GM21423 (cell line): ENCODE data around the gene FXYD2.

Source experiments
- ATAC-seq: cut with Tn5 transposase; IDR thresholded peaks from one replicate; pipeline ENCODE4 v1.9.1; 2021; ENCODE audit warnings: mild to moderate bottlenecking, moderate library complexity; ENCODE audit not compliant: unreplicated experiment

FXYD2 gene

DNA sequence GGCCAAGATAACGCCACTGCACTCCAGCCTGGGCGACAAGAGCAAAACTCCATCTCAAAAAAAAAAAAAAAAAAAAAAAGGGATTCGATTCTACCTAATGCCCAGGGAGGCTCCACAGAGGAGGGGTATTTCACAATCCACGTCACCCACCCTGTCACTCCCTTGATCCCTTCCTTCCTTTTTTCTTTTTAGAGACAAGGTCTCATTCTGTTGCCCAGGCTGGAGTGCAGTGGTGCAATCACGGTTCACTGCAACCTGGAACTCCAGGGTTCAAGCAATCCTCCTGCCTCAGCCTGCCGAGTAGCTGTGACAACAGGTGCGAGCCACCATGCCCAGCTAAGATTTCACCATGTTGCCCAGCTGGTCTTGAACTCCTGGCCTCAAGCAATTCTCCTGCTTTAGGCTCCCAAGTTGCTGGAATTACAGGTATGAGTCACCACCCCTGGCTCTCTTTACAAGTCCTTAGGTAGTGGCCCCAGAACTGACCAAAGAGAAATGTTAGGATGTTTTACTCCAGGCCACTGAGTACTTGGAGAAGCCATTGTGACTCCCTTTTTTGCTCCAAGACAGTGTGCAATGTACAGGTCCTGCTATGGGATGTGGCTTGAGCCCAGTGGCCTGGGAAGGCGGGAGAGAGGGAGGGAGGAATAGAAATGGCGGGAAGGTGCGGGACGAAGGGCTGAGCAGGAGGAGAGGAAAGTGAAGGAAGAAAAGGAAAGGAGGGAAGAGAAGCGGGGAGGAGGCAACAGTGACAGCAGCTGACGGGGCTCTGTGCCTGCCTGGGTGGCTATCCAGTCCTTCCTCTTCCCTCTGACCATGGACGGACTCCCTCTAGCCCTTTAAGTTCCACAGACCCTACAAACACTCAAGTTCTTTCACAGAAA lies 11.8 kb upstream of the FXYD2 start:
- ATAC-seq, result no peak

DNA sequence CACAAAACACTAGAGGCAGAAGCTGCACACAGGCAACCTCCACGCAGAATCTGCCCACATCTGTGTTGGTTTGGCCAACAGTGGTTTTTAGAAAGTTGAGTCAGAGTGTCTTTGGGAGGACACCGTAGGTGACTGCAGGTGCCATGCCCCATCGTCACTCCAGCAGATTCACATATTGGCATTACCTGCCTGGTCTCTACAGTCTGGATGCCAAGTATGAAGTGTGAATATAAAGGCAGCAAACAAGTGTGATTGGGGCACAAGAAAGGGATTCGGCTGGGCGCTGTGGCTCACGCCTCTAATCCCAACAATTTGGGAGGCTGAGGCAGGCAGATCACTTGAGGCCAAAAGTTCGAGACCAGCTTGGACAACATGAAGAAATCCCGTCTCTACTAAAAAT lies 11.0 kb upstream of the FXYD2 start:
- ATAC-seq, result no peak

DNA sequence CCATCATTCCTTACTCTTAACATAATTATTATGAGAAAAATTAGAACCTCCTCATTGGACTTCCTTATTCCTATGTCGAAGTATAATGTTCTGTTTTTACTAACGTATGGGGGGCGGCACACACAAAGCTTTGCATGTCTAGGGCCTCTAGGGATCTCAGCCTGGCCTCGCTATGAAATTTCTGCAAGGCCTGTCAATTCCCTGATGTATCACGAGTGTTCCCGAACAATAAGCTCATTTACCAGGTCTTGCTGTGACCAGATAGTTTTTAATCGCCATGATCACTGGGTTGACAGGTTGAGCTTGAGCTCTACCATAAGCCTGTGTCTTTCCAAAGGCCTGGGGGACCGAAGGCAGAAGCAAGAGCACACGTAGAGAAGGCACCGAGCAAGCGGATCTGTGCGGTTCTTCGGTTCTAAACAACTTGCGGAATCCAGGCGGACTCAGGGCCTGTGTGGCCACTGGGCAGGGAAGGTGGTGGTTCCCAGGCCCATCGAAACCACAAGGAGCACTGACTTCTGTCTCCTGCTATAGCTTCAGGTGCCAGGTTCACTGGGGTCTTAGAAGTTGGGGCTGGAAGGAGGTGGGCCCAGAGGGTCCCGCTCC lies 10.4 kb upstream of the FXYD2 start:
- ATAC-seq, result no peak

DNA sequence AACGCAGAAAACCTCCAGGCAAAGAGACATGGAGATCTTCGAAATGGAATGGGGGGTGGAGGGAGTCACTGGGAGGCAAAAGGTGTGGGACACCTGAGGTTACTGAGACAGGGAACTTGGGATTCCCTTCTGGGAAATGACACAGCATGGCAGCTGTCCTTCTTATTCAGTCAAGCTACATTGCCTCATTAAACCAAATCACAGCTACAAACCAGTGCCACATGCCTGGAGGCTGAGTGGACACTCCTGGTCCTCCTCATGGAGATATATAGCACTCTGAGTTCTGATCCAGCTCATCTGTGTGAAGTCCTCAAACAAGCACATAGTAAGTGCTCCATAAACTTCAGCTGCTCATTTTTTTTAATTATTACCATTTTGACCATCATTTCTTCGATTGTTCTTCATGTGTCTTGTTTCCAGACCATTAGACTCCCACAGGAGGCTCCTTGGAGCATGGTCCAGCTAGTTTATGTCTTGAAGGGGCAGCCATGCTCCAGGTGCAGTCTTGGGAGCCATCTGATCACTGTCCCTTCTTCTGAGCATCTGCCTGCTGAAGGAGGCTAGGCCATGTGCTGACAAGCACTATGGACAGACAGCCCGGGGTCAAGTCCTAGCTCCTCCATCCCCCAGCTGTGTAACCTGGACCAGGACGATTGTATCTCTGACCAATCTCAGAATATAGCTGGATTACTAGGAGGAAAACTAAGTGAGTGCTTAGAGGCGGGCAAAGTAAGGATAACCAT lies 9.7 kb upstream of the FXYD2 start:
- ATAC-seq, result no peak

DNA sequence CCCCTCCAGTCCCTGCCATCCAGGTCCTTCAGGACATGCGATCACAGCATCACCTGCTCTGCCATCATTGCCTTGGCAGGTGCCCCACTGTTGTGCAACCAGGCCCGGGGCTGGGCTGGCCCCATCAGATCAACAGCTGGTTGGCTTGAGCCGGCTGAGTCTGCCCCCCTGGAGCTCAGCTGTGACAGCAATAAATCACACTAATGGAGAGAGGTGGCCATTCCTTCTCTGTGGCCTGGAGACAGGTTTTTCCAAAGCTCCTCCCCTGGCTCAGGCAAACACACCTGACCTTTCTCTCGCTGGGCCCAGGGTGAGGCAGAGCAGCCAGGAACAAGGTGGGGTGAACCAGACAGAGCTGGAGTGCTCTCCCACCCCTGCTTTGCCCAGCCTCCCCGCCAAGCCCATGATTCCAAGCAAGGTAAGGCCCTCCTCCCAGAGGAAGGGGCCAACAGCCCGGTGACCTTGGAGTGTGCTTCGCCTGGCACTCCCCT lies 8.9 kb upstream of the FXYD2 start:
- ATAC-seq, result no peak

DNA sequence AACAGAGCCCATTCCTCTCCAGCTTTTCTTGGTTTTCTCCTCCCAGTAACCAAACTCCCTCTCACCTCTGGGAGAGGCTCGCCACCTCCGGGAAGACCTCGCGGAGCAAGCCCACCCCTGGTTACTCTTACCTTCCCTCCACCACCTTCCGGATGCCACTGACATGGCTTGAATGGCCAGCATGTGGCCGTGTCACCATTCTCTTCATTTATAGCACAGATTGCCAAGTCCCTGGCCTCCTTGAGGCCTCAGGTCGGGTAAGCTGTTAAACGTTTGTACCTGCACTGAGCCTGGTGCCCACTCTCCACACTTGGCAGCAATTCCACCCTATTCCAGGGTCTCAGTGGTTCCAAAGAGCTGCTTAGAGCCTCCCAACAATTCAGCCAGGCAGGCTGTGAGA lies 8.0 kb upstream of the FXYD2 start:
- no peak for ATAC-seq

DNA sequence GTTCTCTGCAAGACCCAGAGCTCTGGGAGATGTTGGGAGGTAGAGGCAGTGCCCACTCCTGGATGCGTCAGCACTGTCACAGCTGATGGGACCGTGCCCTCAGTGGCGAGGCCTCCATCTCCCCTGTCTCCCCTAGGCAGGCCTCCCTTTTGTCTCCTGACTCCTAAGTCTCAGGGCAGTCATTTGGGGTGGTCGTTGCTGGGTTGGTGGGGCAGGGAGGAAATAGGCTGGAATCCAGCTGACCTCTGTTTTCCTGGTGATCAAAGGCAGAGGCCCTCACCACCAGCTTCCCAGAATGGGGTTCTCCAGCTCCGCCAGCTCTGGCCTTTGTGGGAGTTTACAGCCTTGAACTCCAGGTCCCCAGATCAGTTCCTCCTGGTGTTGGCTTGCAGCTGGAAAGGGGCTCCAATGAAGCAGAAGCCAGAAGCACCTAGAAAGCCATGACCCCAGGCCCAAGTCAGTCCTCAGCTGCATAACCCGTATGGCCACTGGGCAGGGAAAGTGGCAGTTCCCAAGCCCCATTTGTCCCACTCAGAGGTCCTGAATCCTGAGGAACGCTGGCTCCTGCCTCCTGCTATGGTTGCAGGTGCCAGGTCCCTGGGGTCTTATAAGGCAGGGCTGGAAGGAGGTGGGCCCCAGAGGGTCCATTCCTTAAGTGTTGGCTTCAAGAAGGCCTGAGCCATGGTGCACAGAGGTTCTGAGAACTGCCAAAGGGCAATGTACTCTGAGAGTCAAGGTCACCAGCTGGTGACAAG lies 7.3 kb upstream of the FXYD2 start:
- ATAC-seq, result no peak

DNA sequence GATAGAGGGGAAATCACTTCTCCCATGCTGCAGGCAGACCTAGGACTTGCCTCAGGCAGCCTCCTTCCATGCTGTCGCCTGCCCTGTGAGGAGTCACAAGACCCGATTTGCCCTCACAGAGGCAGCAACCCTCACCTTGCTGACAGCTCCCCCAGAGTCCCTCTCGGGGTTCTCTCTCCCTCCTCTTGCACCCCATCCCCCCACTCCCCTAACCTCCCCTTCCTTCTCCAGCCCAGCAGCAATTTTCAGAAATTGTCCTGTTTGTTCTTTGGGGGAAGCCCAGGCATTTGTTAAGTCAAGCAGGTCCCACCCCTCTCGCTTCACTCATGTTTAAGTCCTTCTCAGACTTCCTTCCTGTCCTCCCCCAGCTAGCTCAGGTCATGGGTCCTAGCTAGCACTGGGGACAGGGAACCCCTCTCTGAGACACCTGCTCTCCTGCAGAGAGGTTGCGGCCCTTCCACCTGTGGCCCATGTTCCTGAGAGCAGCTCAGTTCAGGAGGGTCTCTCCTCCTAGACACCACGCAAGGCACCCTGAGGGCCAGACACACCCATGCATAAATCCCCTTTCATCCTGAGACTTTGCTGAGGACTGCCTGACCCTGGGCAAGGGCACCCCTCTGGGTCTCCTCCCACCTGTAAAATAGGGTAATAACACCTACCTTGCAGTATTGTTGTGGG lies 6.3 kb upstream of the FXYD2 start:
- ATAC-seq, result no peak

DNA sequence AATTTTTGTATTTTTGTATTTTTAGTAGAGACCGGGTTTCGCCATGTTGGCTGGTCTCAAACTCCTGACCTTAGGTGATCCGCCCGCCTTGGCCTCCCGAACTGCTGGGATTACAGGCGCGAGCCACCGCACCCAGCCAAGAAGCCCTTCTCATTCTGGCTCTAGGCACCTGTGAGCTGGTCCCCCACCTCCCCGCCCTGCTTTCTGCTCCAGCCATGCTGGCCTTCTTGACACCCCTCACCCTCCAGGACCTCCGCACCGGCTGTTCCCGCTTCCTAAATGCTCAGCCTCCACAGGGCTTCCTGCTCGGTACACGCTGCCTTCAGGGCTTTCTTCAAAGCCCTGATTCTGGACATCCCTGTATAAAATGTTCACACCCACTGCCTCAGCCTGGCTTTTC lies 5.5 kb upstream of the FXYD2 start:
- no peak for ATAC-seq

DNA sequence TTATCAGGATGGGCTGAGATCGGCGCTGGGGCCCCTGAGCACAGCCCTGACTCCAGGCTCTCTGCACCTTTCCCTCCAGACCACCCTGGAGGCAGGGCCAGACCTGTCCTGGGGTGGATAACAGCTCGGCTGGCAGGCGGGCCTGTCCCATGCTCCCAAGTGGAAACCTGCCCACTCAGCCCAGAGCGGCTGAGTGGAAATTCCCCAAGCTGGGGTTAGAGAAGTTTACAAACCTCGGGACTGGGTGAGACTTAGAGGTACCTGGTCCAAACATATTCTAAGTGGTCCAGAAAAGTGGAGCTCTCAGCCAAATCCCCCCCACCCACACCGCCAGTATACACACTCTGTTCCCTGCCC lies 4.8 kb upstream of the FXYD2 start:
- no peak for ATAC-seq

DNA sequence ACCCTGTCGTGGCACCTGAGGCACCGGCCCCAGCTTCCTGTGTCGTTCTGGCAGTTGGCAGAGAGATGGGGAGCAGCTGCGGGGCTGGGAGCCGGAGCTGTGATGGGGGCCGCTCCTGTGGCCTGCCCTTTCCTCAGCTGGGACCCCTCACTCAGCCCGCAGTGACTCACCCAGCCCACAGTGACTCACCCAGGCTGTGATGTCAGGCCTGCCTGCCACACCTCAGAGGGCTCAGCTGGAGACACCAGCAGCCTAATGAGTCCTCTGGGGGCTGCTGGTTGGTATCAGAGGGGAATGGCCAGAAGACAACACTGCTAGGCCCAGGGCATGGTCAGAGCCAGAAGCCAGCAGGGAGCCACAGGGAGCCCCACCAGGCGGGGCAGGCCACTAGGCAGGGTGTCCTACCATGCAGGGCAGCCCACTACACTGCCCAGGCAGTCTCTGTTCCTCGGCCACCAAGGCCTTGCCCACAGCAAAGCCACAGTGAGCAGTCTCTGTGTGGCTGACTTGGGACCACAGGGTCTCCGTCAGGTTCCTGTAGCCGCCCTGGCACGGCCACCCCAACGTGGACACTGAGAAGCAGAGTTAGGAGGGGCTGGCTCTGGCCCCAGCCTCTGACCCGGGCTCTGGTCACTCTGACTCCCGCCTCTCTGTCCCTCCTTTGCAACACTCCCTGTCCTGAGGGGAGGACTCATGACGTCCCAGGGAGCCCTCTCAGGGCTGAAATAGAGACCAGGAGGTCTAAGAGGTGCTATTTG lies 4.2 kb upstream of the FXYD2 start:
- peak; percentile 57 for ATAC-seq

DNA sequence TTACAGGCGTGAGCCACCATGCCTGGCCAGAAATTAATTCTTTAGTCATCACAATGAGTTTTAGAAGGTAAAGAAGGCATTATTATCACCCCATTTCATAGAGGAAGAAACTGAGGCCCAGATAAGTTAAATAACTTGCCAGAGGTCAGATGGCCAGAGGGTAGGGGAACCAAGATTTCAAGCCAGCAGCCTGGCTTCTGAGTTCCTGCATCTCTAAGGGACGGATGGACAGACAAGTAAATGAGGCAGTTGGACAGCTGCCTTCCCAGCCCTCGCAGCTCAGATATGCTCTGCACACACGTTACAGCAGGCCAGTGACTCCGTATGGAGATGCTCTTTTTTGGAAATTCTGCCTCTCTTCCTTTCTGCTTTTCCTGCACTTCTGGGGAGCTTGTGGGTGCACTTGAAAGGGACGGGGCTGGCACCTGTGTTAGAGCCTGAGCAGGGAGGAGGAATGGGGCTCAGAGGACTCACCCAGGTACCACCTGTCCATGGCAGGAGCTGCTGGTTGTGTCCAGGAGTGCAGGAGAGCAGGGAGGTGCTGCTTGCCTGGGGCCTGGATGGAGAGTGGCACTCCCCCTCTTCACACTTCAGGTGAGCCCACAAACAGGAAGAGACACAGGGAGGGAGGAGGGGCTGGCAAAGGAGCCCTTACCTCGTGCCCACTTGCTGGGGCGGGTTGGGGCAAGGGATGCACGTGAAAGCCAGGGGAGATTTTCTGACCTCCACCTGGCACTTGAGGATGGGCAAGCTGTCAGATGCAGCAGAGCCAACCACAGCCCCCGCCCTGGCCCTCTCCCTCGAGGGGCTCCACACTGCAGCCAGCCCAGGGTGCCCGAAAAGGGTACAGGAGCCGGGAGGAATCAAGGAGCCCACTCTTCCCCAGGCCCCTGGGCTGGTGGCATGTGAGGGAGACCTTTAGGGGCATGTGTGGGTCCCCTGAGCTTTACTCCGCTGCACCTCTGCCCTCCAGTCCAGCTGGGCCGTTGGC lies 3.3 kb upstream of the FXYD2 start:
- ATAC-seq, result peak; percentile 9

DNA sequence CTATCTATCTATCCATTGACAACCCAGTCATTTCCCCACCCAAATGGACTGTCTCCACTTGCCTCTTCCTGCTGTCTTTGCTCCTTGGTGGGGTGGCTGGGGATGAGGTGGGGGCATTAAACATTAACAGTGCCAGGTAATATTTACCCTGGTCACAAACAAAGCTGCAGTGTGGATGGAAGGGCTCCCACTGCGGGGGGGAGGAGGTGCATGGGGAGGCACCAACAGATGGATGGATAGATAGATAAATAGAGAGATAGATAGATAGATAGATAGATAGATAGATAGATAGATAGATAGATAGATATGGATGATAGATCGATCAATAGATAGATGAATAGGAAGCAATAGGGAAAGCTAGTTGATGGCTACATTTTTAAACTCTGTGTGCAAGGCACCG lies 2.3 kb upstream of the FXYD2 start:
- no peak for ATAC-seq

DNA sequence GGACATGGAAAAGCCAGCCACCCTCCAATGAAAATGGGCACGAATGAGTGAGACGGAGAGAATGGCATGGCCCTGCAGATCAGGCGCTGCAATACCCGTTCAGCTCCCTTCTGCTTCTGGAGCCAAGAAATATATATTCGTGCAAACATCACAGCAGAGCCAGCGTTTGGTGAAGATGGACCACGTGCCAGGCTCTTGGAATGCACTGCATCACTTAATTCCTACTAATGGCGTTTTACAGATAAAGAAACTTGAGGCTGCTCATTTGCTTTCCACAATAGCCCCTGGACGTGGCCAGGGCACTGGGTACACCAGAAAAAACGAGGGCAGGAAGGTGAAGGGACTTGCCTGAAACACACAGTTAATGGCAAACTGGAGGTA lies 1.6 kb upstream of the FXYD2 start:
- ATAC-seq, result no peak

DNA sequence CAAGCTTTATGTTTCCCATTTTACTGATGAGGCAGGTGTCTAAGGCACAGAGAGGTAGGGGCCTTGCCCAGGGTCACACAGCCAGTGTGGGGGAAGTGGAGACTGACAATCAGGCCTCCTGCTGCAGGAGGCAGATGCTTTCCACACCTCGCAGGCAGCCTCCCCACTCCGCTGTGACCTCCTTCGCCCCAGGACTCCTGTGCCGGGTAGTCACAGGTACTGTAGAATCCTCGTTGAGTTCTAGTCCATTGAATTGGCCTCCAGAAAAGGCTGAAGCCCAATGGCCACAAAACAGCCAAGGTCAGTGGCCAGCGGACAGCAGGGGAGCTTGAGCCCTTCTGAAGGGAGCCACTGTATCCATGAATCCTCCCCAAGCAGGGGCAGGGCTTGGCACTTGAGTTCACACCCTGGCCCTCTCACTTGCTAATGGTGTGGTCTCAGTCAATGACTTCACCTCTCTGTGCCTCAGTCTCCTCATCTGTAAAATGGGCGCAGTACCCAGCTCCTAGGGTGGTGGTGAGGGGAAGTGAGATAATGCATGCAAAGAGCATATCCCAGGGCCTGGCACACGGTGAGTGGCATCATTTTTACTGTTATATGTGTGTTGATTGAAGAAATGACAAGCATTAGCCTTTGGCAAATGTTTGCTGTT lies 1.1 kb upstream of the FXYD2 start:
- ATAC-seq, result no peak

DNA sequence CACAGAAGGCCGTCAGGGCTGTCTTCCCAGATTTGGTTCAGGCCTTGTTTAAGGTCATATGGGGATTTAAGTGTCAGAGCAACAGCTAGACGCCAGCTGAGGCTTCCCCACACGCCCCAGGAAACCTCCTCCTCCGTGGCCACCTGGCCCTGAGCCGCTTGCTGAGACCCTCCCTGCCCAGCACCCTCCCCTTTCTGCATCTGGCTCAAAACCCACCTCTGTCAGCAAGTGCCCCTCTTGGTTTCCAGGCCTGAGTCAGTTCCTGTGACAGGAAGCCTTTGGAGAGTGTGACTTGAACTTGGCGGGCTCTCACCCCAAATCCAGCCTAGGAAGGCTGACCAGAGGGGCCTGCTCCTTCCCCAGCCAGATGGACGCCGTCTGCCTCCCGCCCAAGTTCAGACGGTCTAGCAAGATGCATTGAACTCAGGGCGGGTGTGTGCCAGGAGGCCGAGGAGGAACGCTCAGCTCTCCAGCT lies 561 bp downstream of the FXYD2 start:
- ATAC-seq, result no peak

DNA sequence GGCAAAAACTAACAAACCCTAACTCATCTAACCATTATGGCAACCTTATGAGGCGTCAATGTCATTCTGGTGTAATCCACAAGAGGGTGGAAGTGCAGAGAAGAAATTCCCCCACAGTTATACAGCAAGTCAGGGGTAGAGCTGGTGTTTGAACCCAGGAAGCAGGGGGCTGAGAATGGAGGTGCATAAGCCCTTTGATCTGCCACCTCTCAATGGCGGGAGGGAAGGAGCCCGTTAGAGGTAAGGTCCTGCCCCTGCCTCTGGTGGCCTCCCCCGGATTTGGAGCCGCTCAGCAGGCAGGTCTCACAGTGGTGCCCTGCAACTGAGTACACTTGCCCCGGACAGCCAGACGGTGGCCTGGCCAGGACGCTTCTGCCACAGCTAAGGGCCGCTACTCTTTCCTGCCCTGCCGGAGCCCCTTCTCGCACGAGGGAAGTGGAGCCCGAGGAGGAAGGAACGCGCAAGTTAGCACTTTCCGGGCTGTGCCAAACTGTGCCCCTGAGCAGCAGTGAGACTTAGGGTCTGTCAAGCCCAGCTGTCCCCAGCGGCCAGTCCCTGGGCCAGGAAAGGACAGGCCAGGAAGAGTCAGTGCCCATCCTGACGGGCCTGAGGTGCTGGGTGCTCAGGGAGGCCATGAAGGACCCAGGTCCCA lies 1.1 kb downstream of the FXYD2 start:
- no peak for ATAC-seq
